Astrocyte (in vitro differentiated cells and primary cell): ENCODE results near the gene DUSP28.

Experiments
- EZH2 ChIP-seq: IDR thresholded peaks from 2 replicates; pipeline ENCODE4 v1.6.1; 2012; ENCODE audit warnings: mild to moderate bottlenecking, low read length, inconsistent platforms; ENCODE audit not compliant: insufficient read depth
- TF ChIP-seq, protein P1 (sequence below): IDR thresholded peaks from 2 replicates; pipeline ENCODE4 v1.5.1; 2011; ENCODE audit warnings: low read depth, mild to moderate bottlenecking, inconsistent platforms, low read length, moderate library complexity; ENCODE audit not compliant: insufficient read depth

DNA sequence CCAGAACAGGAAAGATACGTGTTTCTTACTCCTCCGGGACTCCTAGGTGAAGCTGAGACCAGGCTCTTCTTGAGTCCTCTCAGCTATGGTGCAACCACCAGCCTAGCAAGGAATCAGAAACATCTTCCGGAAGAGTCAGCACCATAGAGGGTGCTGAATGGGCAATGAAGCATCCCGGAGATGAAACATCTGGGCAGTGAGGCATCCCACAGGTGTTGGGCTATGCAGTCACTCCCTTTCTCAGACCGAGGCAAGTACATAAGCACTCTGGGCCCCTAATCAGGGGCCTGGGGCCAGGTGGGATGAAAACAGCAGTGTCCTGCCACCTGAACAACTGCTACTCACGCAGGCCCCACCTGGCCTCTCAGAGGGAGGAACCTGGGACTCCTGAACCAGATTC is 24.9 kb downstream of the DUSP28 start:
- TF ChIP-seq, protein P1, sequence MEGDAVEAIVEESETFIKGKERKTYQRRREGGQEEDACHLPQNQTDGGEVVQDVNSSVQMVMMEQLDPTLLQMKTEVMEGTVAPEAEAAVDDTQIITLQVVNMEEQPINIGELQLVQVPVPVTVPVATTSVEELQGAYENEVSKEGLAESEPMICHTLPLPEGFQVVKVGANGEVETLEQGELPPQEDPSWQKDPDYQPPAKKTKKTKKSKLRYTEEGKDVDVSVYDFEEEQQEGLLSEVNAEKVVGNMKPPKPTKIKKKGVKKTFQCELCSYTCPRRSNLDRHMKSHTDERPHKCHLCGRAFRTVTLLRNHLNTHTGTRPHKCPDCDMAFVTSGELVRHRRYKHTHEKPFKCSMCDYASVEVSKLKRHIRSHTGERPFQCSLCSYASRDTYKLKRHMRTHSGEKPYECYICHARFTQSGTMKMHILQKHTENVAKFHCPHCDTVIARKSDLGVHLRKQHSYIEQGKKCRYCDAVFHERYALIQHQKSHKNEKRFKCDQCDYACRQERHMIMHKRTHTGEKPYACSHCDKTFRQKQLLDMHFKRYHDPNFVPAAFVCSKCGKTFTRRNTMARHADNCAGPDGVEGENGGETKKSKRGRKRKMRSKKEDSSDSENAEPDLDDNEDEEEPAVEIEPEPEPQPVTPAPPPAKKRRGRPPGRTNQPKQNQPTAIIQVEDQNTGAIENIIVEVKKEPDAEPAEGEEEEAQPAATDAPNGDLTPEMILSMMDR: no peak
- no peak for TF ChIP-seq EZH2
